OCI-LY3 (cell line): ENCODE results near the gene ALDH1B1.

Source experiments
- H2AFZ ChIP-seq: fragments of 200-600, 300-600 bp; shearing (Covaris generic); 2 replicates; pipeline ENCODE4 v1.6.0; 2014; ENCODE audit warnings: antibody characterized with exemption, low read depth, low read length
- H3K27ac ChIP-seq: fragments of 200-600, 300-600 bp; sonication (generic); 2 replicates; pipeline ENCODE4 v1.5.1; 2014; ENCODE audit warnings: mild to moderate bottlenecking, low read length, moderate library complexity, mixed read lengths
- H3K27me3 ChIP-seq: fragments of 200-600, 300-600 bp; sonication (generic); 2 replicates; pipeline ENCODE4 v1.6.1; 2014; ENCODE audit warnings: low read depth, low read length, mixed read lengths
- H3K36me3 ChIP-seq: fragments of 200-600, 300-600 bp; sonication (generic); replicated peaks from 2 replicates; pipeline ENCODE3; 2014; ENCODE audit warnings: low read depth, low read length, mixed read lengths
- H3K4me1 ChIP-seq: fragments of 300-600, 200-600 bp; sonication (generic); 2 replicates; pipeline ENCODE4 v1.6.1; 2014; ENCODE audit warnings: low read length, mixed read lengths
- H3K4me2 ChIP-seq: fragments of 200-600, 300-600 bp; sonication (generic); 2 replicates; pipeline ENCODE4 v1.6.1; 2014; ENCODE audit warnings: low read length, mixed read lengths
- H3K4me3 ChIP-seq: fragments of 300-600, 200-600 bp; sonication (generic); 2 replicates; pipeline ENCODE4 v1.5.1; 2014; ENCODE audit warnings: antibody characterized with exemption, mild to moderate bottlenecking, low read length, moderate library complexity
- H3K79me2 ChIP-seq: fragments of 300-600, 200-600 bp; shearing (Covaris generic); 2 replicates; pipeline ENCODE4 v1.6.1; 2014; ENCODE audit warnings: mild to moderate bottlenecking, low read length, mixed read lengths
- H3K9ac ChIP-seq: fragments of 300-600, 200-600 bp; shearing (Covaris generic); 2 replicates; pipeline ENCODE4 v1.6.0; 2014; ENCODE audit warnings: mild to moderate bottlenecking, low read length, moderate library complexity
- H3K9me3 ChIP-seq: fragments of 200-600, 300-600 bp; shearing (Covaris generic); 2 replicates; pipeline ENCODE4 v1.6.1; 2014; ENCODE audit warnings: low read length, mixed read lengths; ENCODE audit not compliant: insufficient read depth
- H4K20me1 ChIP-seq: fragments of 200-600, 300-600 bp; sonication (generic); 2 replicates; pipeline ENCODE4 v1.6.1; 2016; ENCODE audit warnings: low read length, mixed read lengths; ENCODE audit not compliant: insufficient read depth
- EZH2phosphoT487 ChIP-seq: fragments of 200-600 bp; shearing (Covaris generic); IDR thresholded peaks from 2 replicates; pipeline ENCODE4 v1.6.1; 2018; ENCODE audit warnings: antibody characterized with exemption, mixed run types, low read depth
- TF ChIP-seq, protein P1 (sequence below): fragments of 200-600, 300-600 bp; sonication (generic); IDR thresholded peaks from 2 replicates; pipeline ENCODE4 v1.5.1; 2014; ENCODE audit warnings: antibody characterized with exemption, low read length, low read depth

Gene ALDH1B1

DNA sequence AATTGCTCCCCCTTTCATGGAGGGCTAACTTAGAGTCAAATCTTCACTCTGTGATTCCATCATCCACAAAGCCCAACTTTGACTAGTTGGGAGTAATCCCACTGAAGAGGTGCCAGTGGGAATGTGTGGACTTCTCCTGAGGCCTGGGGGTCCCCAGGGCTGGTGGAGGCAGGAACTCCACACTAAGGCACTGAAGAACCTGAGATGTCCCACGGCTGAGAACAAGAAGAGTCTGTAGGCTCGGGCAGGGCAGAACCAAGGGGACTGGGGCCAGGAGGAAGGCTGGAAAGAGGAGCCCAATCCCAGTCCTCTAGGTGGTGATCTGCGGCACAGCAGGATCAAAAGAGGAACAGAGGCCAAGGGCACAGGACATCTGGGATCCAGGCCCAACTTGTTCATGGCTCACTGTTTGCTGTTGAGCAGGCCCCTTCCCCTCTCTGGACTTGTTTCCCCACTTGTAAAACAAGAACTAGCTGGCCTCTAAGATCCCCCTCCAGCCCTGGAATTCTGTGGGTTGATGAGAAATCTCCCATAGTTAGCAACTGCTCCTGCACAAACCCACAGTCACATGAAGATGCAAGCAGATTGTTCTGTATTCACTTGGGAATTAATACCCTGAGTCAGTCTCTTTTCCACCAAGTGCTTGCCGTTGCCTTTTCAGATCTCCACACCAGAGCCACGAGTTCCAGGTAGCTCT is 32.7 kb upstream of the ALDH1B1 start:
- Histone ChIP-seq H3K36me3 (no peaks in the 10 kb centered on the region), H3K9ac (no peak overlapping the region)
- TF ChIP-seq, protein P1, sequence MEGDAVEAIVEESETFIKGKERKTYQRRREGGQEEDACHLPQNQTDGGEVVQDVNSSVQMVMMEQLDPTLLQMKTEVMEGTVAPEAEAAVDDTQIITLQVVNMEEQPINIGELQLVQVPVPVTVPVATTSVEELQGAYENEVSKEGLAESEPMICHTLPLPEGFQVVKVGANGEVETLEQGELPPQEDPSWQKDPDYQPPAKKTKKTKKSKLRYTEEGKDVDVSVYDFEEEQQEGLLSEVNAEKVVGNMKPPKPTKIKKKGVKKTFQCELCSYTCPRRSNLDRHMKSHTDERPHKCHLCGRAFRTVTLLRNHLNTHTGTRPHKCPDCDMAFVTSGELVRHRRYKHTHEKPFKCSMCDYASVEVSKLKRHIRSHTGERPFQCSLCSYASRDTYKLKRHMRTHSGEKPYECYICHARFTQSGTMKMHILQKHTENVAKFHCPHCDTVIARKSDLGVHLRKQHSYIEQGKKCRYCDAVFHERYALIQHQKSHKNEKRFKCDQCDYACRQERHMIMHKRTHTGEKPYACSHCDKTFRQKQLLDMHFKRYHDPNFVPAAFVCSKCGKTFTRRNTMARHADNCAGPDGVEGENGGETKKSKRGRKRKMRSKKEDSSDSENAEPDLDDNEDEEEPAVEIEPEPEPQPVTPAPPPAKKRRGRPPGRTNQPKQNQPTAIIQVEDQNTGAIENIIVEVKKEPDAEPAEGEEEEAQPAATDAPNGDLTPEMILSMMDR, result no peak
- TF ChIP-seq EZH2phosphoT487, result no peak

DNA sequence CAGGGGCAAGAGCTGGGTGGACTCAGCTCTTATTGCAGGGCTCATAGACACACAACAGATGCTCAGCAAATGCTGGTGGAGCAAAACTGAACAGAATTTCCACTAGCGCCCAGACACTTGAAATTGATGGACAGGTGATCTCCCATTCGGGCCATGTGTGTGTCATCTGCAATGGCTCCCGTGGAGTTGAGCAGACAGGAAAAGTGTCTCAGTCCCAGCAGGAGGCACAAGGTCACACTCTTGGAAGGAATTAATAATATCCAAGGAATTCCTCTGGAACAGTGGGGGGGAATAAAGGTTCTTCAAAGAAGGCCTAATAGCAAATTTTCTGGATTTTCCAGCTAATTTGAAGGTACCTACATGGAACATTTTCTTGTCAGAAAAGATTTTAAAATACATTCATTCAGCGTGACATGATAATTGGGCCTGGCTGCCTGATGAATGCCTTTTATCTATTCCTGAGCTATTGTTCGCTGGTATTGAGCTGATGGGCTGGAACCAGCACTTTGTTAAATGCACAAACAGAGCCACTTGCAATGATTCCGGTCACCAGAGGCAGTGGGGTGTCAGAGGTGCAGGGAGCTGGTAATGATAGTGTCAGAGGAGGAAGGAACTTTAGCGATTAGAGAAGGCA is 31.5 kb upstream of the ALDH1B1 start:
- no peak overlapping the region for H3K27ac ChIP-seq
- H3K36me3 ChIP-seq, result no peaks in the 10 kb centered on the region
- H3K9me3 ChIP-seq, result no peaks in the 10 kb centered on the region
- H4K20me1 ChIP-seq, result no peaks in the 10 kb centered on the region
- H3K27me3 ChIP-seq, result 0 out of 2 replicates have a peak, but pooled peaks cover 3% of the 10 kb centered on the region
- no peak overlapping the region for H3K4me3 ChIP-seq
- H3K9ac ChIP-seq, result no peak overlapping the region
- no peak overlapping the region for H2AFZ ChIP-seq
- no peak overlapping the region for H3K4me2 ChIP-seq
- no peak for TF ChIP-seq EZH2phosphoT487
- TF ChIP-seq, protein P1, result no peak
- H3K4me1 ChIP-seq, result no peaks in the 10 kb centered on the region
- H3K79me2 ChIP-seq, result no peaks in the 10 kb centered on the region

More for the DNA sequence above, 32.7 kb upstream of the ALDH1B1 start:
- Histone ChIP-seq H3K27ac (no peak overlapping the region), H2AFZ (no peak overlapping the region), H3K4me3 (no peak overlapping the region), H3K9me3 (no peaks in the 10 kb centered on the region), H3K4me2 (no peak overlapping the region), H4K20me1 (no peaks in the 10 kb centered on the region), H3K79me2 (no peaks in the 10 kb centered on the region), H3K4me1 (no peaks in the 10 kb centered on the region), H3K27me3 (no peaks in the 10 kb centered on the region)

DNA sequence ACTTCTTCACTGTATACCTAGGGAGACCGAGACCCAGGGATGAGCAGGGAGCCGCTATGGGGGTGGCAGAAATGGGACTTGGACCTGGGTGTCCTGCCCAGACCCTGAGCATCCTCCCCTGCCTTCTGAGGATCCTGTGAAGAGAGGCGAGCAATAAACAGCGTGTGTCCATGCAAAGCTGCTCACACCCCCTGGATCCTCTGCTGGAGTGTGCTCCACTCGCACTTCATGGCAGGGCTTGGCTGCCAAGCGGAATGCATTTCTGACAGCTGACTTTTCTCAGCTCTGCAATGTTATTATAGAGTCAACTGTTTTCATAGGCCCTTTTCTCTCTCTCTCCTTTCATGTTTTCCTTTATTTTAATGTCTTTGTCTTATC is 31.0 kb upstream of the ALDH1B1 start:
- Histone ChIP-seq H3K27ac (no peak overlapping the region), H3K9me3 (no peaks in the 10 kb centered on the region), H3K27me3 (0 out of 2 replicates have a peak, but pooled peaks cover 3% of the 10 kb centered on the region), H2AFZ (no peak overlapping the region), H3K36me3 (no peaks in the 10 kb centered on the region), H3K4me2 (no peak overlapping the region), H3K9ac (no peak overlapping the region), H3K79me2 (no peaks in the 10 kb centered on the region), H4K20me1 (no peaks in the 10 kb centered on the region), H3K4me3 (no peak overlapping the region), H3K4me1 (no peaks in the 10 kb centered on the region)
- TF ChIP-seq EZH2phosphoT487, result no peak
- TF ChIP-seq, protein P1, result no peak

DNA sequence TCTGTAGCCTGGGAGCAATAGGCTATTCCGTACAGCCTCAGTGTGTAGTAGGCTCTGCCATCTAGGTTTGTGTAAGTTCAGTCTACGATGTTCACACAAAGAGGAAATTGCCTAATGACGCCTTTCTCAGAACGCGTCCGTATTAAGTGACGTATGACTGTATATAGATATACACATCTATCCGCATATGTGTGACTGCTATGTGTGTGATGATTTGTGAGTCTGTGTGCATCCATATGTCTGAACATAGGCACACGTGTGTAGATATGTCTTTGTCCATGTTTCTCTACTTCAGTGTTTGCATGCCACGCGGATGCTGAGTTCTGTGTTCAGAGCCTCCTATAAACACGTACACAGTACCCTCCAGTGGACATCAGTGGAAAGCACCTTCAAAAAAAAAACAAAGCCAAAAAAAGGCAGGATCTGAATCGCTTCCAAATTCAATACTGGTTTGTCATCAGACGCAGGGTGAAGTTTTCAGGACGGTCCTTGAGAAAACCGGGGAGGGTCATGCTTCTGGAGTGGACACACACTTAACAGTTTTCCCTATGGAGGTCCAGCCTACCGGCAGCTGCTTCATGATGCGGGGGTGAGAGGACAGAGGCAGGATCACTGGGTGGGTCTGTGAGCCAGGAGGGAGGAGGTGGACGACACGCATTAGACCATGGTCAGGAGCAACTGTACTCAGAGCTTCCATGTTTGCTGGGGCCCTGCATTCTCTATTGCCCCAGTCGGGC is 29.5 kb upstream of the ALDH1B1 start:
- Histone ChIP-seq H3K4me1 (no peaks in the 10 kb centered on the region), H3K27ac (no peak overlapping the region), H3K9ac (no peak overlapping the region), H3K4me3 (no peak overlapping the region), H3K79me2 (no peaks in the 10 kb centered on the region), H3K4me2 (no peak overlapping the region), H3K9me3 (no peaks in the 10 kb centered on the region), H2AFZ (no peak overlapping the region), H3K27me3 (0 out of 2 replicates have a peak, but pooled peaks cover 3% of the 10 kb centered on the region), H3K36me3 (no peaks in the 10 kb centered on the region), H4K20me1 (no peaks in the 10 kb centered on the region)
- no peak for TF ChIP-seq EZH2phosphoT487
- TF ChIP-seq, protein P1, result peak; percentile 66
